Uterus (tissue), 4 donors: Measurements from ENCODE around the gene SKP1. TPM values are rescaled to one million over a fixed set of nuclear protein-coding genes. Genes with fewer than 3 reads are reported as not detected.

ENCODE experiments used
- DNase-seq, 2 donors: peaks; one replicate each; pipeline ENCODE4 v3.0.0-alpha.2; 2019 to 2020
- H3K27ac ChIP-seq, 2 donors: fragments of 200-600 bp; sonication (generic); 1 replicate in 1 of 2; 2 replicates in 1 of 2; pipeline ENCODE4 v1.5.1; 2016 to 2018
- H3K27me3 ChIP-seq, 2 donors: fragments of 200-600 bp; sonication (generic); one replicate each; pipeline ENCODE4 v1.5.1; 2018 to 2019; ENCODE audit warnings: control low read depth in 1 of 2
- H3K36me3 ChIP-seq, 2 donors: fragments of 200-600 bp; sonication (generic); one replicate each; pipeline ENCODE4 v1.5.1; 2019; ENCODE audit warnings: control low read depth in 1 of 2
- H3K4me1 ChIP-seq, 2 donors: fragments of 200-600 bp; sonication (generic); one replicate each; pipeline ENCODE4 v1.5.1; 2018 to 2019; ENCODE audit warnings: control low read depth in 1 of 2
- H3K4me3 ChIP-seq, 2 donors: fragments of 200-600 bp; sonication (generic); 1 replicate in 1 of 2; 2 replicates in 1 of 2; pipeline ENCODE4 v1.5.1; 2018 to 2019; ENCODE audit warnings: mild to moderate bottlenecking in 1 of 2
- H3K9me3 ChIP-seq, 2 donors: fragments of 200-600 bp; sonication (generic); one replicate each; pipeline ENCODE4 v1.5.1; 2019; ENCODE audit warnings: control low read depth in 1 of 2
- CTCF ChIP-seq, 4 experiments: fragments of 200-600 bp in 2 of 4; fragments of 450-650 bp in 2 of 4; sonication (generic) in 2 of 4; IDR thresholded peaks; one replicate each; pipeline ENCODE4 v1.5.1; 2016 to 2019; ENCODE audit warnings: antibody characterized with exemption in 4 of 4, mild to moderate bottlenecking in 2 of 4, moderate library complexity in 1 of 4
- POLR2A ChIP-seq, 2 donors: fragments of 450-650 bp; IDR thresholded peaks; one replicate each; pipeline ENCODE4 v1.6.1; 2016; ENCODE audit warnings: antibody characterized with exemption in 2 of 2, mild to moderate bottlenecking in 1 of 2, moderate library complexity in 1 of 2
- intact Hi-C: fragments of 100-400 bp; cut with DNase I; formaldehyde crosslinking; loops from one replicate; pipeline ENCODE4 v1.15.1; 2023; ENCODE audit warnings: low total_unique reads
- total RNA-seq, 4 donors: library from RNA; depleted of rRNA in 3 of 4; stranded (reverse); fragments of >200 nt in 3 of 4; gene quantifications; one replicate each; pipeline versions ENCODE4 v1.1.0 to v1.2.4, GENCODE V29; 2014 to 2023
- donor health status: DM: yes; HTN: yes; CAD: no.

Gene SKP1
- total RNA-seq, 4 donors from 2014 or later = 198 to 343 (median 235) TPM

DNA sequence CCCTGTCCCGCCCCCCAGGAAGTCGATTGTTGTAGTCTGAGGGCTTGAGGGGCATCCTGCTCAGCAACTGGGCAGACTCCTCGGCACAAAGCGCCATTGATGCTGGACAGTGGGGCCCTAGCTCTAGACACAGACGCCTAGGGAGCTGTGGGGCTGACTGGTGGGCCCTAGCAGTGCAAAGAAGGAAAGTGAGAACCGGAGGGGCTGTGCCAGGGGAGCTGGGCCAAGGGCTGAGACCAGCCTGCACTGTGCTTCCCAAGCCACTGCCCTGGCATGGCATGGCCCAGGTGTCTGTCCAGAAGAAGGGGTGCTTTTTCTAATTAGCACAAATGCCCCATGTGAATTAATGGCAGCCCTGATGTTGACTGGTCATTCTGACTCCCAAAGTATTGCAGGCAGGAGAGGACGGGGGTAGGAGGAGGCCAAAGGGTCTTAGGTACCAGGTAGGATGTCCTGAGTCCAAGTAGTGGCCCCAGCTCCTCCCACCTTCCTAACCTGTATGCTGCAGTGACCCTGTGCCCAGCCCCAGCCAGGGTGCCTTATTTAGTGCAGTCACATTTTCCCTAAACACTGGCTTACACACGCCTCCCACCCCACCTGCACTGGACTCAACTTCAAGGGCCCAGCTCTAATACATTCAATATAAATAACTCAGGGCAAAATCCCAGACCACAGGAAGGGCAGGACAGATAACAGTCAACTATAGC, 46.4 kb downstream of the SKP1 start:
- intact Hi-C loops = no loop called here
- no peaks in the 10 kb centered on the region for H3K27me3 ChIP-seq
- no peaks in the 10 kb centered on the region for H3K36me3 ChIP-seq
- no peak for DNase-seq
- TF ChIP-seq CTCF (IDR thresholded peaks at IDR 0.05) (no peak), POLR2A (IDR thresholded peaks at IDR 0.05) (no peak)
- no peaks in the 10 kb centered on the region for H3K4me1 ChIP-seq
- H3K27ac ChIP-seq = no peak overlapping the region
- H3K4me3 ChIP-seq = no peak overlapping the region
- no peaks in the 10 kb centered on the region for H3K9me3 ChIP-seq

DNA sequence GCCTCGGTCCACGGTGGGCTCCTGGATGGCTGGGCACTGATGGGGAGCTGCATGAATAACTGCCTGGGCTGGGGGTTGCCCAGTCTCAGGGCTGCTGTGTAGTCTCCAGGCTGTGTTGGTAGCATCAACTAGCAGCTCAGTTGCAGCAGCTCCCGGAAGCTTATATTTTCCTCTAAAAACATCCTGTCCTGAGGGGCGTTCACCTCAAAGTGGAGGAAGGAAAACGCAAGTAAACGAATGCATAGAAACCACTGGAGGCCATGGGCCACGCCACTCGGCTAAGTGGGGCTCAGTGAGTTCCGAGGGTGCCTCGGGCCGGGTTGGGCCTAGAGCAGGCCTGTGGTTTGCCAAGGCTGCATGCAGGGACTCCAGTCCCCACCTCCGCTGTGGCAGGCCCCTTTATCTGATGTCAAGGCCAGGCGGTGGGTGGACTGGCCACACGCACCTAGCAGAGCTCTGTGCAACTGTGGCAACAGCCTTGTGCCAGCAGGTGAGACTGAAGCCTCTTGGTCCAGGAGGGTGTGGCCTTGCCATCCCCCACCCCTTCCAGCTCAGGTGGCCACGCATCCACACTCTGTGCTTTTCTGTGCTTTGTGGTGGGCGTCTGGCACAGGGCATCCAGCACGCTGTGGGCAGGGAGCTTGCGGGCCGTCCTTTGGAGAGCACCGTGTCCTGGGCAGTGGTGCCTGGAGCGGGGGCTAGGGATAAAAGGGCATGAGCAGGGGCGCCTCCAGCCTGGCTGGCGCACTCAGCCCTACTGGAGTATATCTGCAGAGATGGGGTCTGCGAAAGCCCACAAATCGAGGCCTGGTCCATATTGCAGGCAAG, 47.1 kb downstream of the SKP1 start:
- peaks cover 0 to 7% of the 10 kb centered on the region in 2 donors for H3K4me1 ChIP-seq
- no peak overlapping the region for H3K4me3 ChIP-seq
- intact Hi-C loops = no loop called here
- no peak overlapping the region for H3K27ac ChIP-seq
- TF ChIP-seq CTCF (IDR thresholded peaks at IDR 0.05) = no peak
- no peak for TF ChIP-seq POLR2A (IDR thresholded peaks at IDR 0.05)
- H3K27me3 ChIP-seq = no peaks in the 10 kb centered on the region
- DNase-seq = no peak
- no peaks in the 10 kb centered on the region for H3K36me3 ChIP-seq
- H3K9me3 ChIP-seq = no peaks in the 10 kb centered on the region

GRCh38 chr5:134128648-134128995, 48.1 kb downstream of the SKP1 start:
- Histone ChIP-seq H3K36me3 (no peaks in the 10 kb centered on the region), H3K9me3 (no peaks in the 10 kb centered on the region), H3K27me3 (no peaks in the 10 kb centered on the region), H3K4me3 (no peak overlapping the region), H3K27ac (no peak overlapping the region), H3K4me1 (peaks cover 0 to 8% of the 10 kb centered on the region in 2 donors)
- TF ChIP-seq POLR2A (IDR thresholded peaks at IDR 0.05) (no peak), CTCF (IDR thresholded peaks at IDR 0.05) (no peak)
- intact Hi-C loops = no loop called here
- DNase-seq = no peak

DNA sequence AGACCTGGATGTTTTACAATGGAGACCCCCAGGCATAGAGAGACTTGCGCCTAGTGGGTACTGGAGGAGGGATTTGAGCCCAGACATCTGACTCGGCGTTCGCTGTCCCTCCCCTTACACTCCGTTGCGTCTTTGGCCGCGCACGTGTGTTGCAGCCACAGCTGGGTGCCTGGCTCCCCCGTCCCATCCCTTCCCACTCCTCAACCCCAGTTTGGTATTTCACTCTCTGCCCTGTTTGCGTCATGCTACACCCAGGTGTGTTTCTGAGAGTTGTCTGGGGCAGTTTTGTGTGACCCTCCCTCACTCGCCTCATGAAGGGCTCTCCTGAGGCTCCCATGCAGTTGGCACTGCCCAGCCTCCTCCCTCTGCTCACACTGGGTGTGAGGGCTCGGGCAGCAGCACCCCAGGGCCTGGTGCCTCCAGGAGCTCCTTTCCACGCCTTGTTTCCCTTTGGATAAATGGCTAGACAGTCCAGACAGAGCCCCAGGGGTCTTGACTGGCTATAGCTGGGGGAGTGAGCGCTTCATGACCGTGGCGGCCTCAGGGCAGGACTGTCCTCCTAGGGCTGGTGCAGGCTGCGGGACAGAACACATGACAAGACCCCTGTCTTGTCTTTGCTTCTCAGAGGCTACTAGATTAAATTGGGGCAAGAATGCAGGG, 48.6 kb downstream of the SKP1 start:
- no peaks in the 10 kb centered on the region for H3K9me3 ChIP-seq
- peaks cover 0 to 8% of the 10 kb centered on the region in 2 donors for H3K4me1 ChIP-seq
- intact Hi-C loops = no loop called here
- no peaks in the 10 kb centered on the region for H3K27me3 ChIP-seq
- H3K27ac ChIP-seq = no peak overlapping the region
- TF ChIP-seq POLR2A (IDR thresholded peaks at IDR 0.05) = no peak
- no peak for TF ChIP-seq CTCF (IDR thresholded peaks at IDR 0.05)
- DNase-seq = no peak
- H3K36me3 ChIP-seq = no peaks in the 10 kb centered on the region
- H3K4me3 ChIP-seq = no peak overlapping the region
